ENCODE measurements around the gene NUDT16L1.

- TF ChIP-seq GATA2 (IDR thresholded peaks at IDR 0.05; ENCODE audit: low read depth, low read length) (no peak), GATA3 (IDR thresholded peaks at IDR 0.05; ENCODE audit: low read depth, low read length) (no peak)
Observed at GRCh38 chr16:4685292-4685691, 8.1 kb upstream of the NUDT16L1 start.
